ENCODE data around the gene ZNF841. TPM values are rescaled to one million over a fixed set of nuclear protein-coding genes. Genes with fewer than 3 reads are reported as not detected.

Gene ZNF841
- total RNA-seq, 6 experiments from 2014 or later = 13.2 to 17.1 (median 14.3) TPM

GRCh38 chr19:52020506-52020905 lies 75.1 kb downstream of the ZNF841 start:
- no peak overlapping the region for H3K4me3 Mint-ChIP-seq
- no peaks in the 10 kb centered on the region for H3K4me1 Mint-ChIP-seq (ENCODE audit: low read depth)
- no peak for DNase-seq
- peaks cover 82% of the 10 kb centered on the region for H3K9me3 Mint-ChIP-seq
- no peaks in the 10 kb centered on the region for H3K27me3 Mint-ChIP-seq (ENCODE audit: insufficient read depth)
- no peak overlapping the region for H3K27ac Mint-ChIP-seq
- TF ChIP-seq CTCF (IDR thresholded peaks at IDR 0.05) = no peak
- H3K36me3 Mint-ChIP-seq (ENCODE audit: low read depth) = peaks cover 97% of the 10 kb centered on the region

Other genes starting within 250 kb of the ZNF841 start
- 1 to 10 TPM; 1.7 to 2.0 (median 1.8) TPM for gene ZNF577, start 207.8 kb downstream of the ZNF841 start, total RNA-seq (2021; fragmentation: NEBNext Ultra II Directional; extraction: Animal tissue kit (Norgen Biotek cat#: 25700))
- 1 to 10 TPM; 2.9 to 4.4 (median 4.1) TPM for gene ZNF649, start 190.7 kb downstream of the ZNF841 start, total RNA-seq (2021; fragmentation: NEBNext Ultra II Directional; extraction: Animal tissue kit (Norgen Biotek cat#: 25700))
- gene ZNF613, start 168.3 kb downstream of the ZNF841 start, total RNA-seq (2021; fragmentation: NEBNext Ultra II Directional; extraction: Animal tissue kit (Norgen Biotek cat#: 25700)) = 1 to 10 TPM; 2.7 to 5.4 (median 3.8) TPM
- gene ZNF350, start 108.9 kb downstream of the ZNF841 start, total RNA-seq (2021; fragmentation: NEBNext Ultra II Directional; extraction: Animal tissue kit (Norgen Biotek cat#: 25700)) = 1 to 10 TPM; 4.8 to 7.0 (median 5.6) TPM
- 1 to 10 TPM; 4.4 to 5.7 (median 4.8) TPM for gene ZNF615, start 87.6 kb downstream of the ZNF841 start, total RNA-seq (2021; fragmentation: NEBNext Ultra II Directional; extraction: Animal tissue kit (Norgen Biotek cat#: 25700))
- gene ZNF614, start 67.4 kb downstream of the ZNF841 start, total RNA-seq (2021; fragmentation: NEBNext Ultra II Directional; extraction: Animal tissue kit (Norgen Biotek cat#: 25700)) = 1 to 10 TPM; 4.1 to 7.2 (median 5.3) TPM
- 1 to 10 TPM; 5.6 to 6.9 (median 6.7) TPM for gene ZNF432, start 46.9 kb downstream of the ZNF841 start, total RNA-seq (2021; fragmentation: NEBNext Ultra II Directional; extraction: Animal tissue kit (Norgen Biotek cat#: 25700))
- 10 to 100 TPM in 3 of 6 experiments, 1 to 10 TPM in 3; 8.6 to 11.0 (median 9.9) TPM for gene ZNF616, start 44.2 kb upstream of the ZNF841 start, total RNA-seq (2021; fragmentation: NEBNext Ultra II Directional; extraction: Animal tissue kit (Norgen Biotek cat#: 25700))
- 1 to 10 TPM; 4.6 to 7.0 (median 5.9) TPM for gene ZNF836, start 75.9 kb upstream of the ZNF841 start, total RNA-seq (2021; fragmentation: NEBNext Ultra II Directional; extraction: Animal tissue kit (Norgen Biotek cat#: 25700))
- 100 to 1,000 TPM; 326 to 383 (median 349) TPM for gene PPP2R1A, start 94.3 kb upstream of the ZNF841 start, total RNA-seq (2021; fragmentation: NEBNext Ultra II Directional; extraction: Animal tissue kit (Norgen Biotek cat#: 25700))
- 10 to 100 TPM in 5 of 6 experiments, 1 to 10 TPM in 1; 9.6 to 12.0 (median 10.8) TPM for gene ZNF766, start 173.8 kb upstream of the ZNF841 start, total RNA-seq (2021; fragmentation: NEBNext Ultra II Directional; extraction: Animal tissue kit (Norgen Biotek cat#: 25700))
- 10 to 100 TPM in 5 of 6 experiments, 1 to 10 TPM in 1; 9.8 to 12.5 (median 11.9) TPM for gene ZNF480, start 201.4 kb upstream of the ZNF841 start, total RNA-seq (2021; fragmentation: NEBNext Ultra II Directional; extraction: Animal tissue kit (Norgen Biotek cat#: 25700))
- under 1 TPM in 1 of 6 experiments, not detected in 5; 0.14 TPM for gene ZNF610, start 240.5 kb upstream of the ZNF841 start, total RNA-seq (2021; fragmentation: NEBNext Ultra II Directional; extraction: Animal tissue kit (Norgen Biotek cat#: 25700))

All from HFFc6 (cell line).